HepG2 (cell line): ENCODE data around the gene EHBP1. TPM values are rescaled to one million over a fixed set of nuclear protein-coding genes. Genes with fewer than 3 reads are reported as not detected.

ENCODE experiments used
- ATAC-seq: fragments of 200-7000 bp; cut with Tn5 transposase; 3 replicates; pipeline ENCODE4 v1.9.1; 2020; ENCODE audit warnings: mild to moderate bottlenecking, moderate library complexity
- BruUV-seq: library from RNA; stranded (reverse); fragments of 400-500 nt; replicated peaks from 2 replicates; lab custom pipeline; 2021; lab: Mats Ljungman, UMichigan
- CTCF ChIA-PET: fragments of 300-600 bp; formaldehyde crosslinking; extraction: SDS; loops from one replicate; lab custom pipeline; 2021; ENCODE audit warnings: low total read pairs, inconsistent platforms, low intra/inter-chr PET ratio; lab: Yijun Ruan, JAX
- POLR2A ChIA-PET: fragments of 350-600 bp; sonication (Branson Sonifier 250); formaldehyde crosslinking; loops from one replicate; lab custom pipeline; 2020; ENCODE audit warnings: antibody characterized with exemption, inconsistent platforms; lab: Yijun Ruan, JAX
- DNase-seq: peaks from one replicate; pipeline ENCODE4 v3.0.0-alpha.2; 2015; ENCODE audit warnings: low spot score
- FAIRE-seq: peaks from 3 replicates; lab custom pipeline; 2011; peaks lifted over from hg19 to GRCh38; lab: Jason Lieb, UNC
- H2AFZ ChIP-seq: one replicate; pipeline ENCODE4 v1.6.1; 2011; ENCODE audit warnings: low read length, inconsistent platforms
- H3K27ac ChIP-seq: fragments of 300-600 bp; 3 replicates; pipeline ENCODE4 v1.8.0; 2011; ENCODE audit warnings: mixed run types, mild to moderate bottlenecking, mixed read lengths, low read length, inconsistent platforms; ENCODE audit not compliant: insufficient read depth; ENCODE audit errors: extremely low read length
- H3K27me3 ChIP-seq, 2 experiments: fragments of 200-600 bp in 1 of 2; 2 replicates in 1 of 2; 3 replicates in 1 of 2; pipeline versions ENCODE4 v1.6.0 to v1.8.0; 2011; ENCODE audit warnings: low read length in 2 of 2, mild to moderate bottlenecking in 2 of 2, moderate library complexity in 2 of 2, inconsistent platforms in 1 of 2; ENCODE audit not compliant: insufficient read depth in 2 of 2, control insufficient read depth in 1 of 2
- H3K36me3 ChIP-seq, 2 experiments: fragments of 200-600 bp in 1 of 2; replicated peaks in 1 of 2; 2 replicates in 1 of 2; 3 replicates in 1 of 2; pipeline versions ENCODE4 v1.5.1 to v1.8.0; 2011; ENCODE audit warnings: low read length in 2 of 2, inconsistent platforms in 1 of 2; ENCODE audit not compliant: insufficient read depth in 2 of 2, control insufficient read depth in 1 of 2
- H3K4me1 ChIP-seq: 2 replicates; pipeline ENCODE4 v1.5.1; 2012; ENCODE audit warnings: low read length, inconsistent platforms; ENCODE audit not compliant: insufficient read depth
- H3K4me2 ChIP-seq: 2 replicates; pipeline ENCODE4 v1.6.0; 2011; ENCODE audit warnings: low read depth, low read length, inconsistent platforms
- H3K4me3 ChIP-seq, 3 experiments: fragments of 200-600 bp in 1 of 3; sonication (generic), shearing (Covaris generic) in 1 of 3; replicated peaks in 1 of 3; 2 replicates each; pipeline ENCODE4 v1.5.1; 2011 to 2016; ENCODE audit warnings: low read length in 3 of 3, inconsistent platforms in 2 of 3, low read depth in 2 of 3, mild to moderate bottlenecking in 2 of 3, control low read depth in 1 of 3, mixed read lengths in 1 of 3; ENCODE audit not compliant: insufficient read depth in 1 of 3
- H3K79me2 ChIP-seq: one replicate; pipeline ENCODE4 v1.6.1; 2011; ENCODE audit warnings: low read length, inconsistent platforms; ENCODE audit not compliant: insufficient read depth
- H3K9ac ChIP-seq: 2 replicates; pipeline ENCODE4 v1.6.0; 2011; ENCODE audit warnings: mild to moderate bottlenecking, low read depth, low read length, inconsistent platforms; ENCODE audit not compliant: insufficient read depth
- H3K9me3 ChIP-seq: 2 replicates; pipeline ENCODE4 v1.5.1; 2012; ENCODE audit warnings: mild to moderate bottlenecking, low read length
- H4K20me1 ChIP-seq: 2 replicates; pipeline ENCODE4 v1.6.0; 2011; ENCODE audit warnings: inconsistent platforms, mild to moderate bottlenecking, low read length, moderate library complexity; ENCODE audit not compliant: insufficient read depth
- CCDC6 ChIP-seq: sonication (generic); formaldehyde crosslinking; IDR thresholded peaks from 2 replicates; pipeline ENCODE4 v1.8.1; 2022; ENCODE audit warnings: mild to moderate bottlenecking, missing genetic modification reagents, moderate library complexity
- CREB1 ChIP-seq, 2 experiments: fragments of 450-650 bp in 1 of 2; IDR thresholded peaks; 2 replicates each; pipeline ENCODE4 v1.6.1; 2016 to 2017; ENCODE audit warnings: control low read depth in 1 of 2, mild to moderate bottlenecking in 1 of 2, missing compliant biosample characterization in 1 of 2, missing genetic modification characterization in 1 of 2
- KDM6A ChIP-seq: IDR thresholded peaks from 2 replicates; pipeline ENCODE4 v1.6.1; 2016; ENCODE audit warnings: low read depth
- NCOA1 ChIP-seq: sonication (generic); formaldehyde crosslinking; IDR thresholded peaks from 2 replicates; pipeline ENCODE4 v1.9.0; 2021; ENCODE audit warnings: missing genetic modification reagents
- PAF1 ChIP-seq: IDR thresholded peaks from 2 replicates; pipeline ENCODE4 v1.6.1; 2016; ENCODE audit warnings: missing genetic modification reagents, missing compliant biosample characterization
- SP1 ChIP-seq, 2 experiments: fragments of 450-650 bp in 1 of 2; sonication (generic) in 1 of 2; formaldehyde crosslinking in 1 of 2; IDR thresholded peaks; 2 replicates each; pipeline versions ENCODE4 v1.4.0 to v1.6.1; 2016 to 2020; ENCODE audit warnings: missing genetic modification reagents in 1 of 2
- TCF7L2 ChIP-seq: IDR thresholded peaks from 2 replicates; pipeline ENCODE4 v1.6.1; 2011; ENCODE audit warnings: mild to moderate bottlenecking, low read depth, low read length, moderate library complexity
- TOPORS ChIP-seq: sonication (generic); formaldehyde crosslinking; IDR thresholded peaks from 2 replicates; pipeline ENCODE4 v1.8.0; 2023; ENCODE audit warnings: mild to moderate bottlenecking, missing genetic modification reagents
- ZC3H4 ChIP-seq: sonication (generic); formaldehyde crosslinking; IDR thresholded peaks from 2 replicates; pipeline ENCODE4 v1.4.0; 2020; ENCODE audit warnings: missing genetic modification reagents, borderline replicate concordance
- in situ Hi-C: cut with HindIII; loops from 2 replicates; pipeline ENCODE4 v1.10.0; 2017; ENCODE audit warnings: low pct_unique_long_range_greater_than_20kb; ENCODE audit not compliant: extremely low pct_ligation_motif_present
- intact Hi-C: fragments of 100-400 bp; cut with micrococcal nuclease; formaldehyde crosslinking; loops from one replicate; pipeline ENCODE4 v1.10.0; 2022; ENCODE audit not compliant: unreplicated experiment
- polyA plus RNA-seq, 8 experiments: library from polyadenylated mRNA; depleted of rRNA in 3 of 8; stranded (reverse) in 7 of 8; unstranded in 1 of 8; fragments of >200 nt; fragmentation: Illumina TruSeq in 4 of 8; extraction: Trizol in 4 of 8; gene quantifications; 2 replicates each; pipeline versions ENCODE4 v1.2.1 to v1.2.3, GENCODE V29; 2011 to 2016; ENCODE audit warnings: low read depth in 4 of 8, missing spikeins in 1 of 8, mixed read lengths in 1 of 8; ENCODE audit not compliant: insufficient read depth in 1 of 8
- total RNA-seq, 5 experiments: library from RNA; depleted of rRNA; stranded (reverse); fragments of >200 nt; fragmentation: Illumina TruSeq; extraction: Trizol; gene quantifications; 2 replicates each; pipeline ENCODE4 v1.2.3, GENCODE V29; 2016; ENCODE audit warnings: low read depth in 1 of 5
- TF ChIP-seq, protein P1 (sequence below): sonication (generic); formaldehyde crosslinking; IDR thresholded peaks from 2 replicates; pipeline ENCODE4 v1.8.0; 2022; ENCODE audit warnings: mild to moderate bottlenecking, missing genetic modification reagents; ENCODE audit not compliant: insufficient replicate concordance

Gene EHBP1
- total and polyA plus RNA-seq, 2 of the 13 experiments (the other 11 are each of a cell fraction or from before 2014, with no cell fraction given): 93.5 to 146 TPM

DNA sequence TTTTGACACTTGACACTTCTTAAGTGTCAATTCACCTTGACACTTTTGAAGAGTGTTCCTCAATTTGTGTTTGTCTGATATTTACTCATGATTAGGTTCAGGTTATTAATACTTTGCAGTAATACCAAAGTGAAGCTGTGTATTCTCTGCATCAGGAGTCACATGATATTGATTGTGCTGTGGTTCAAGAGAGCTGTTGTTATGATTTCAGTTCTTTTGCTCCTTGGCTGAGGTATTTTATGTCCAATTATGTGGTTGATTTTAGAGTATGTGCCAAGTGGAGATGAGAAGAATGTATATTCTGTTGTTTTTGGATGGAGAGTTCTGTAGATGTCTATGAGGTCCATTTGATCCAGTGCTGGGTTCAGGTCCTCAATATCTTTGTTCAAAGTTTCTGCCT, 17.2 kb downstream of the EHBP1 start:
- no peak overlapping the region for H3K27ac ChIP-seq
- no TSS peak for BruUV-seq
- H3K4me3 ChIP-seq: no peak overlapping the region
- ChIA-PET POLR2A (interaction anchor here (1.2 to 1.8 kb wide), 3 partner anchors 12 to 152 kb away, joined by 3 to 6 read pairs (median 4); no protein-coding TSS in a partner anchor), CTCF (no interaction called here)
- ATAC-seq (no peak), FAIRE-seq (no peak), DNase-seq (no peak)
- peak overlapping the region; percentile 19; the same call in 1 of the 2 replicates for H3K4me2 ChIP-seq
- 0 out of 2 replicates have a peak, but pooled peaks cover 5% of the 10 kb centered on the region for H3K9me3 ChIP-seq
- H2AFZ ChIP-seq: no peak overlapping the region
- H3K9ac ChIP-seq: no peak overlapping the region
- in situ Hi-C loops (no loop called here), intact Hi-C loops (no loop called here)
- peaks cover 100% of the 10 kb centered on the region for H3K79me2 ChIP-seq
- peaks cover 93% of the 10 kb centered on the region for H3K4me1 ChIP-seq
- TF ChIP-seq ZC3H4 (CRISPR knock-in tag) (no peak), PAF1 (CRISPR knock-in tag) (0 out of 2 replicates have a peak, but pooled peaks have one; percentile 77), TOPORS (CRISPR knock-in tag) (no peak), SP1 (IDR thresholded peaks at IDR 0.05) (no peak), SP1 (CRISPR knock-in tag; IDR thresholded peaks at IDR 0.05) (no peak), CREB1 (IDR thresholded peaks at IDR 0.05) (no peak), CREB1 (CRISPR knock-in tag; IDR thresholded peaks at IDR 0.05) (no peak), NCOA1 (CRISPR knock-in tag) (0 out of 2 replicates have a peak, but pooled peaks have one; percentile 55), CCDC6 (CRISPR knock-in tag) (no peak), KDM6A (CRISPR knock-in tag) (no peak), TCF7L2 (no peak)
- TF ChIP-seq, protein P1, sequence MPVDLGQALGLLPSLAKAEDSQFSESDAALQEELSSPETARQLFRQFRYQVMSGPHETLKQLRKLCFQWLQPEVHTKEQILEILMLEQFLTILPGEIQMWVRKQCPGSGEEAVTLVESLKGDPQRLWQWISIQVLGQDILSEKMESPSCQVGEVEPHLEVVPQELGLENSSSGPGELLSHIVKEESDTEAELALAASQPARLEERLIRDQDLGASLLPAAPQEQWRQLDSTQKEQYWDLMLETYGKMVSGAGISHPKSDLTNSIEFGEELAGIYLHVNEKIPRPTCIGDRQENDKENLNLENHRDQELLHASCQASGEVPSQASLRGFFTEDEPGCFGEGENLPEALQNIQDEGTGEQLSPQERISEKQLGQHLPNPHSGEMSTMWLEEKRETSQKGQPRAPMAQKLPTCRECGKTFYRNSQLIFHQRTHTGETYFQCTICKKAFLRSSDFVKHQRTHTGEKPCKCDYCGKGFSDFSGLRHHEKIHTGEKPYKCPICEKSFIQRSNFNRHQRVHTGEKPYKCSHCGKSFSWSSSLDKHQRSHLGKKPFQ (CRISPR knock-in tag): no peak
- peaks cover 91% of the 10 kb centered on the region for H4K20me1 ChIP-seq
- H3K36me3 ChIP-seq: peaks cover 8 to 62% of the 10 kb centered on the region in 2 experiments
- H3K27me3 ChIP-seq: no peaks in the 10 kb centered on the region
